Ishikawa (cell line): ENCODE data around the gene OR9Q1.

Experiments used
- EP300 ChIP-seq: IDR thresholded peaks from 2 replicates; pipeline ENCODE4 v1.6.1; 2012; ENCODE audit warnings: borderline replicate concordance
- TAF1 ChIP-seq: IDR thresholded peaks from 2 replicates; pipeline ENCODE4 v1.6.1; 2012; ENCODE audit warnings: low read depth, mild to moderate bottlenecking
- YY1 ChIP-seq: IDR thresholded peaks from 2 replicates; pipeline ENCODE4 v1.6.1; 2012; ENCODE audit warnings: low read depth
- ZBTB7A ChIP-seq: IDR thresholded peaks from 2 replicates; pipeline ENCODE4 v1.6.1; 2012; ENCODE audit warnings: low read depth
- TF ChIP-seq, protein P1 (sequence below): IDR thresholded peaks from 2 replicates; pipeline ENCODE4 v1.6.1; 2012

DNA sequence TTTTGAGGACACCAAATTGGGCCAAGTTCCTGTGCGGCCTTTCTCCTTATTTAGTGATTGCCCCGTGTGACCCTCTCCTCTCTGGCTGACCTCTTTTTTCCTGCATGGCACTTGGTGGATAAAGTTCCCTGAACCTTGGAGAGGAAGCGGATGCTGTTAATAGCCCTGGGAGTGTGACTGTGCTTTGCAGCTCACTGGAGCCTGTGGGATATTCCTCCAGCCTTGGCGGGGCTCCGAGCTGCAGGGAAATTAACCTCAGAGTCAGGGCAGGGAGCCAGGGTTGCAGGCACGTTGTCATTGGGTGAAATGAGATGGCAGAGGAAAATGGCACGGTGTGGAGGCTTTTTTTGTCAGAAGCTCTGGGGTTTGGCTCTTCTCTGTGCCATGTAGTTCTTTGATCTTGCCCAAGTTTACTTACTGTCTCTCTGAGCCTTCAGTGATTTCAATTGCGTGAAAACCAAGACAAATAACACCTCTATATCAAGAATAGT is 965 bp downstream of the OR9Q1 start:
- TF ChIP-seq EP300 (no peak), TAF1 (no peak), YY1 (no peak), ZBTB7A (no peak)
- TF ChIP-seq, protein P1, sequence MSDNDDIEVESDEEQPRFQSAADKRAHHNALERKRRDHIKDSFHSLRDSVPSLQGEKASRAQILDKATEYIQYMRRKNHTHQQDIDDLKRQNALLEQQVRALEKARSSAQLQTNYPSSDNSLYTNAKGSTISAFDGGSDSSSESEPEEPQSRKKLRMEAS, result no peak
